Loucy (cell line): ENCODE data around the gene IDH2.

ENCODE experiments used
- H2AFZ ChIP-seq: fragments of 200-600 bp; sonication (generic); 2 replicates; pipeline ENCODE4 v1.6.0; 2016; ENCODE audit warnings: antibody characterized with exemption, mild to moderate bottlenecking, low read length, moderate library complexity
- H3F3A ChIP-seq: fragments of 200-600 bp; 2 replicates; pipeline ENCODE4 v1.6.0; 2016; ENCODE audit warnings: antibody characterized with exemption, low read depth, mild to moderate bottlenecking
- H3K27me3 ChIP-seq: fragments of 200-600 bp; sonication (generic); 2 replicates; pipeline ENCODE4 v1.6.1; 2014; ENCODE audit warnings: low read length, mild to moderate bottlenecking; ENCODE audit not compliant: insufficient read depth, poor library complexity, severe bottlenecking
- H3K36me3 ChIP-seq: fragments of 200-600 bp; sonication (generic); 2 replicates; pipeline ENCODE4 v1.6.1; 2016; ENCODE audit warnings: low read length; ENCODE audit not compliant: insufficient read depth
- H3K4me1 ChIP-seq: fragments of 200-600 bp; sonication (generic); 2 replicates; pipeline ENCODE4 v1.5.1; 2014; ENCODE audit warnings: low read length, mild to moderate bottlenecking; ENCODE audit not compliant: insufficient read depth, poor library complexity, severe bottlenecking
- H3K4me2 ChIP-seq: fragments of 200-600 bp; sonication (generic); 2 replicates; pipeline ENCODE4 v1.6.0; 2014; ENCODE audit warnings: antibody characterized with exemption, low read length, low read depth, mild to moderate bottlenecking; ENCODE audit not compliant: poor library complexity, severe bottlenecking
- H3K4me3 ChIP-seq: fragments of 200-600 bp; sonication (generic); 2 replicates; pipeline ENCODE4 v1.5.1; 2014; ENCODE audit warnings: low read length, mild to moderate bottlenecking, mixed read lengths; ENCODE audit not compliant: poor library complexity, severe bottlenecking
- H3K79me2 ChIP-seq: fragments of 200-600 bp; sonication (generic); 2 replicates; pipeline ENCODE4 v1.6.1; 2014; ENCODE audit warnings: low read length; ENCODE audit not compliant: insufficient read depth
- H3K9ac ChIP-seq: fragments of 200-600 bp; sonication (generic); 2 replicates; pipeline ENCODE4 v1.6.0; 2014; ENCODE audit warnings: mild to moderate bottlenecking, low read depth, low read length, moderate library complexity; ENCODE audit not compliant: poor library complexity, severe bottlenecking
- H3K9me2 ChIP-seq: fragments of 200-600 bp; sonication (generic); replicated peaks from 2 replicates; pipeline ENCODE4 v1.6.1; 2016; ENCODE audit warnings: low read depth, low read length, mixed read lengths
- H3K9me3 ChIP-seq: fragments of 200-600 bp; sonication (generic); 2 replicates; pipeline ENCODE4 v1.6.1; 2014; ENCODE audit warnings: mild to moderate bottlenecking, antibody characterized with exemption, low read length, low read depth; ENCODE audit not compliant: insufficient read depth
- H4K20me1 ChIP-seq: fragments of 200-600 bp; sonication (generic); 2 replicates; pipeline ENCODE4 v1.6.0; 2014; ENCODE audit warnings: antibody characterized with exemption, low read length, mild to moderate bottlenecking; ENCODE audit not compliant: insufficient read depth, poor library complexity, severe bottlenecking
- EZH2phosphoT487 ChIP-seq: fragments of 200-600 bp; IDR thresholded peaks from 2 replicates; pipeline ENCODE4 v1.6.1; 2018; ENCODE audit warnings: antibody characterized with exemption, mild to moderate bottlenecking, moderate library complexity, borderline replicate concordance
- TF ChIP-seq, protein P1 (sequence below): fragments of 200-600 bp; sonication (generic); conservative IDR thresholded peaks from 2 replicates; pipeline ENCODE4 v1.5.1; 2014; ENCODE audit warnings: mild to moderate bottlenecking, antibody characterized with exemption, low read length

The IDH2 gene

DNA sequence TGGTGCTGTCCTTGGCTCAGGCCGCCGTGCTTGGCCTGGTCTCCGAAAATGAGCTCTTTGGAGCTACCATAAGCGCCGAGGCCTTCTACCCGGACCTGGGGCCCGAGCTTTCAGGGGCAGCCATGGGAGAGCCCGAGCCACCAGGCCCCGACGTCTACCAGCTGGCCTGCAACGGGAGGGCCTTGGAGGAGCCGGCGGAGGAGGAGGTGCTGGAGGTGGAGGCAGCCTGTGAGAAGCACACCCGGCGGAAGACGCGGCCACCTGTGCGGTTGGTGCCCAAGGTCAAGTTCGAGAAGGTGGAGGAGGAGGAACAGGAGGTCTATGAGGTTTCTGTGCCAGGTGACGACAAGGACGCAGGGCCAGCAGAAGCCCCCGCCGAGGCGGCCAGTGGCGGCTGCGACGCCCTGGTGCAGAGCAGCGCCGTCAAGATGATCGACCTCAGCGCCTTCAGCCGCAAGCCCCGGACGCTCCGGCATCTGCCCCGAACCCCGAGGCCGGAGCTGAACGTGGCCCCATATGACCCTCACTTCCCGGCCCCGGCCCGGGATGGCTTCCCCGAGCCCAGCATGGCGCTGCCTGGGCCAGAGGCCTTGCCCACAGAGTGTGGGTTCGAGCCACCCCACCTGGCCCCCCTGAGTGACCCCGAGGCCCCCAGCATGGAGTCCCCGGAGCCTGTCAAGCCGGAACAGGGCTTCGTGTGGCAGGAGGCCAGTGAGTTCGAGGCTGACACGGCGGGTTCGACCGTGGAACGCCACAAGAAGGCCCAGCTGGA lies 34.9 kb downstream of the IDH2 start:
- Histone ChIP-seq H3K79me2 (no peaks in the 10 kb centered on the region), H3K9ac (no peak overlapping the region), H3K36me3 (peaks cover 17% of the 10 kb centered on the region; the same call in 1 of the 2 replicates)

DNA sequence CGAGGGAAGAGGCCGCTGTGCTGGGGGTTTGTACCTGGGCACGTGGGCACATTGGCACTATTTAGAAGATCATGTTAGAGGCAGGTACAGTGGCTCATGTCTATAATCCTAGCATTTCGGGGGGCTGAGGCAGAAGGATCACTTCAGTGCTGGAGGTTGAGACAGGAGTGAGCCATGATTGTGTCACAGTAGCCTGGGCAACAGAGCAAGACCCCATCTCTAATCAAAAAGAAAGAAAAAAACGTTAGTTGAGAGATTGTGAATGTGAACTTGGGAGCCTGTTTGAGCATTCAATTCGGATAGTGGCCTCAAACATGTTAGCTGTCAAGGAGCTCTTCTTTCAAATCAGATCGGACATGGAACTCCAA lies 36.6 kb downstream of the IDH2 start:
- no peak overlapping the region for H3K9ac ChIP-seq
- no peaks in the 10 kb centered on the region for H3F3A ChIP-seq
- H3K9me3 ChIP-seq = no peaks in the 10 kb centered on the region
- no peak overlapping the region for H3K4me2 ChIP-seq
- H3K27me3 ChIP-seq = no peaks in the 10 kb centered on the region
- no peaks in the 10 kb centered on the region for H4K20me1 ChIP-seq
- H3K79me2 ChIP-seq = no peaks in the 10 kb centered on the region; the same call in 1 of the 2 replicates
- peaks cover 12% of the 10 kb centered on the region; the same call in 1 of the 2 replicates for H3K36me3 ChIP-seq
- no peak overlapping the region for H2AFZ ChIP-seq
- no peak for TF ChIP-seq EZH2phosphoT487
- TF ChIP-seq, protein P1, sequence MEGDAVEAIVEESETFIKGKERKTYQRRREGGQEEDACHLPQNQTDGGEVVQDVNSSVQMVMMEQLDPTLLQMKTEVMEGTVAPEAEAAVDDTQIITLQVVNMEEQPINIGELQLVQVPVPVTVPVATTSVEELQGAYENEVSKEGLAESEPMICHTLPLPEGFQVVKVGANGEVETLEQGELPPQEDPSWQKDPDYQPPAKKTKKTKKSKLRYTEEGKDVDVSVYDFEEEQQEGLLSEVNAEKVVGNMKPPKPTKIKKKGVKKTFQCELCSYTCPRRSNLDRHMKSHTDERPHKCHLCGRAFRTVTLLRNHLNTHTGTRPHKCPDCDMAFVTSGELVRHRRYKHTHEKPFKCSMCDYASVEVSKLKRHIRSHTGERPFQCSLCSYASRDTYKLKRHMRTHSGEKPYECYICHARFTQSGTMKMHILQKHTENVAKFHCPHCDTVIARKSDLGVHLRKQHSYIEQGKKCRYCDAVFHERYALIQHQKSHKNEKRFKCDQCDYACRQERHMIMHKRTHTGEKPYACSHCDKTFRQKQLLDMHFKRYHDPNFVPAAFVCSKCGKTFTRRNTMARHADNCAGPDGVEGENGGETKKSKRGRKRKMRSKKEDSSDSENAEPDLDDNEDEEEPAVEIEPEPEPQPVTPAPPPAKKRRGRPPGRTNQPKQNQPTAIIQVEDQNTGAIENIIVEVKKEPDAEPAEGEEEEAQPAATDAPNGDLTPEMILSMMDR = no peak
- no peaks in the 10 kb centered on the region for H3K4me1 ChIP-seq
- H3K9me2 ChIP-seq = no peaks in the 10 kb centered on the region
- H3K4me3 ChIP-seq = no peak overlapping the region

More for the DNA sequence above, 34.9 kb downstream of the IDH2 start:
- H3K27me3 ChIP-seq = no peaks in the 10 kb centered on the region
- no peaks in the 10 kb centered on the region for H3K9me3 ChIP-seq
- no peak overlapping the region for H3K4me2 ChIP-seq
- no peak overlapping the region for H3K4me3 ChIP-seq
- H4K20me1 ChIP-seq = no peaks in the 10 kb centered on the region
- no peaks in the 10 kb centered on the region for H3K4me1 ChIP-seq
- no peaks in the 10 kb centered on the region for H3K9me2 ChIP-seq
- H3F3A ChIP-seq = no peaks in the 10 kb centered on the region
- no peak overlapping the region for H2AFZ ChIP-seq
- TF ChIP-seq, protein P1 = no peak
- TF ChIP-seq EZH2phosphoT487 = no peak

DNA sequence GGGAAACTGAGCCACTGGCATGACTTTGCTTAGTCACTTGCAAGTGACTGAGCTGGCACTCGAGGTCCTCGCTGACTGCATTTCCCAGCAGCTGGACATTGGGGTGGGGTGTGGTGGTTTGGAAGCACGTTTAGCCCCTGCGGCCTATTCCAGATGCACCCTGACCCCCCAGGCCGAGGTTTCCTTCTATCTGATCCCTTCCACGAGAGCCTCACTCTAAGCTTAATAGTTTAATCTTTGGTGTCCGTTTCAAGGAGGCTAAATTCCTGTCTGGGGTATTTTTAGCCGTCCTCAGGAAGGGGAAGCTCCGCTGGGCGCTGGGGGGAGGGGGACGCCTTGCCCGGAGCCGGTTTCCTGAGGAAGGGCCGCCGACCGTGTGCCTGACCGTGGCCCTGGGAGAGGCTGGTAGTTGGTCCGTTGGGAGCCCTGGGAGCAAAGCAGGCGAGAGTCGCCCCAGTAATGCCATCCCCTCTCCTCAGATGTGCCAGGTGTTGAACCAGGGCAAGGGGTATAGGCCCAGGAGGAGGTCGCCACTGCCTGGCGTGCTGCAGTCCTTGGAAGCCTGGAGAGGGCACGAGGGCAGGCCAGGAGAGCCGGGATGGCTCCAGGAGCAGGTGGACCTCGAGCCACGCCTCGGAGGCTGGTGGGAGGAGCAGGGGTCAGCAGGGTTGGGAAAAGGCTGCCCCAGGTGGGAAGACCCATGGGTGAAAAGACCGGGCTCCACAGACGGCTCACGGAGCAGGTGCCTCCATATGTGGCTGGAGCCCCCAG lies 37.2 kb downstream of the IDH2 start:
- H3K9ac ChIP-seq = no peak overlapping the region
- TF ChIP-seq, protein P1 = no peak
- no peak for TF ChIP-seq EZH2phosphoT487
- H3K27me3 ChIP-seq = no peaks in the 10 kb centered on the region
- no peak overlapping the region for H3K4me2 ChIP-seq
- peaks cover 12% of the 10 kb centered on the region; the same call in 1 of the 2 replicates for H3K36me3 ChIP-seq
- H3K4me3 ChIP-seq = no peak overlapping the region
- no peaks in the 10 kb centered on the region for H3K4me1 ChIP-seq
- no peaks in the 10 kb centered on the region; the same call in 1 of the 2 replicates for H3K79me2 ChIP-seq
- H2AFZ ChIP-seq = no peak overlapping the region
- no peaks in the 10 kb centered on the region for H3K9me2 ChIP-seq
- no peaks in the 10 kb centered on the region for H4K20me1 ChIP-seq
- no peaks in the 10 kb centered on the region for H3K9me3 ChIP-seq
- H3F3A ChIP-seq = no peaks in the 10 kb centered on the region
